OCI-LY1 (cell line): ENCODE measurements around the gene ITPK1.

Source experiments
- EZH2 ChIP-seq: fragments of 200-600 bp; sonication (generic), shearing (Covaris generic); IDR thresholded peaks from 2 replicates; pipeline ENCODE4 v1.8.0; 2017; ENCODE audit warnings: borderline replicate concordance, mixed run types, mild to moderate bottlenecking, antibody characterized with exemption, low read length, moderate library complexity, mixed read lengths
- TF ChIP-seq, protein P1 (sequence below): fragments of 200-600 bp; sonication (generic), shearing (Covaris generic); IDR thresholded peaks from 2 replicates; pipeline ENCODE4 v1.5.1; 2017; ENCODE audit warnings: mild to moderate bottlenecking, antibody characterized with exemption, low read length, moderate library complexity, mixed read lengths

DNA sequence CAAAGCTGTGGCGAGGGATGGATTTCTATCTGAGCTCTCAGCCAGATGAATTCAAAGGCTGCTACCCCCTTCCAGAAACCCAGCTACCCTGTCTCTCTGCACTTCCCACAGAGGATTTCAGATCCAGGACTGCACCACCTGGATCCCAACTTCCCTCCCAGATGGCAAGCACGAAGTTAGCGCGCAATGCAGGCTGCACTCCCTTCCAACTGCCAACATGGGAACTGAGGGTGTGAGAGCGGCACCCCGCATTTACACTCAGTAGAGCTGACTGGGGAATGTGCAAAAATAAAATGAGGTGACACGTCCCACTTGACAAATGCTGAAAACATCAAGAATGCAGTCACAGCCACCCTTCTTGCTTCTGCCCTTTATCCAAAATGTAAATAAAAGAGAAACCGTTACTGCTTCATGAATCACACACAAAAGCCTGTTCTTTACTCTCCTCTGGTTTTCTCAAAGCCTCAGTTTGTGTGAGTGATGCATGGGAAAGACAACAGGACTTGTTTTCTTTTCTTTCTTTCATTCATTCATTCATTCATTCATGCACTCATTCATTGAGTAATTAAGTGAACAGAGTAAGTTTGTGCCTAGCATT, 85.7 kb downstream of the ITPK1 start:
- TF ChIP-seq, protein P1, sequence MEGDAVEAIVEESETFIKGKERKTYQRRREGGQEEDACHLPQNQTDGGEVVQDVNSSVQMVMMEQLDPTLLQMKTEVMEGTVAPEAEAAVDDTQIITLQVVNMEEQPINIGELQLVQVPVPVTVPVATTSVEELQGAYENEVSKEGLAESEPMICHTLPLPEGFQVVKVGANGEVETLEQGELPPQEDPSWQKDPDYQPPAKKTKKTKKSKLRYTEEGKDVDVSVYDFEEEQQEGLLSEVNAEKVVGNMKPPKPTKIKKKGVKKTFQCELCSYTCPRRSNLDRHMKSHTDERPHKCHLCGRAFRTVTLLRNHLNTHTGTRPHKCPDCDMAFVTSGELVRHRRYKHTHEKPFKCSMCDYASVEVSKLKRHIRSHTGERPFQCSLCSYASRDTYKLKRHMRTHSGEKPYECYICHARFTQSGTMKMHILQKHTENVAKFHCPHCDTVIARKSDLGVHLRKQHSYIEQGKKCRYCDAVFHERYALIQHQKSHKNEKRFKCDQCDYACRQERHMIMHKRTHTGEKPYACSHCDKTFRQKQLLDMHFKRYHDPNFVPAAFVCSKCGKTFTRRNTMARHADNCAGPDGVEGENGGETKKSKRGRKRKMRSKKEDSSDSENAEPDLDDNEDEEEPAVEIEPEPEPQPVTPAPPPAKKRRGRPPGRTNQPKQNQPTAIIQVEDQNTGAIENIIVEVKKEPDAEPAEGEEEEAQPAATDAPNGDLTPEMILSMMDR = no peak
- no peak for TF ChIP-seq EZH2
